LNCaP clone FGC (cell line): Measurements from ENCODE around the gene CCL4.
"Not testable (repeated sequence)": the region's sequence is repeated elsewhere in the genome, so short reads cannot be mapped to it uniquely, and the experiment has no call there.

Experiments
- DNase-seq: peaks from one replicate; pipeline ENCODE4 v3.0.0-alpha.2; 2011; ENCODE audit warnings: low read depth
- H3K4me3 ChIP-seq: 2 replicates; pipeline ENCODE4 v1.5.1; 2011; ENCODE audit warnings: mild to moderate bottlenecking, low read depth, low read length, control low read depth
- CTCF ChIP-seq: IDR thresholded peaks from 2 replicates; pipeline ENCODE4 v1.5.1; 2012; ENCODE audit warnings: mild to moderate bottlenecking; ENCODE audit not compliant: control insufficient read depth, insufficient read depth; ENCODE audit errors: extremely low read depth

The CCL4 gene

DNA sequence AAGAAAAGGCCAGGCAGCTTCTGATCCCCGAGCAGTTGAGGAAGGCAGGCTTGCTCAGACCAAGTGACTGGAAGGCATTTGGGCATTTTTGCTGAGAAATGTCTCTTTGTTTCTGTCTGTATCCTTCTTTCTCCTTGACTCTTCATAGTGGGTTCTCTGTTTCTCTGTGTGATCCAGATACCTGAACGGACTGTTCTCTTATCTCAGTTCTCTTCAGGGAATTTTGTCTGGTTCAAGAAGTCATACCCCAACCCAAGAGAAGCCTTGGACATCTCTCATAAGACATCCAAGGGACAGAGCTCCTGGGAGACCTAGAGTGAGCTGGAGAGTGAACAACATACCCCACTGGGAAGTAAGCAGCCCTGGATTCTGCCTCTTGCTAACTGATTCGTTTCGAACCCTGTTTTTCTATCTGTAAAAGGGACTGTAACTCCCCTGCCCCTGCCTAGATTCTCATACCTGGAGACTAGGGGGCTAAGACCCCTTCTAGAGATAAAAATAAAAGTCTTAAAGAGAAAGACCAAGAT, 14.2 kb upstream of the CCL4 start:
- TF ChIP-seq CTCF = no peak
- H3K4me3 ChIP-seq = no peak overlapping the region
- DNase-seq = no peak

DNA sequence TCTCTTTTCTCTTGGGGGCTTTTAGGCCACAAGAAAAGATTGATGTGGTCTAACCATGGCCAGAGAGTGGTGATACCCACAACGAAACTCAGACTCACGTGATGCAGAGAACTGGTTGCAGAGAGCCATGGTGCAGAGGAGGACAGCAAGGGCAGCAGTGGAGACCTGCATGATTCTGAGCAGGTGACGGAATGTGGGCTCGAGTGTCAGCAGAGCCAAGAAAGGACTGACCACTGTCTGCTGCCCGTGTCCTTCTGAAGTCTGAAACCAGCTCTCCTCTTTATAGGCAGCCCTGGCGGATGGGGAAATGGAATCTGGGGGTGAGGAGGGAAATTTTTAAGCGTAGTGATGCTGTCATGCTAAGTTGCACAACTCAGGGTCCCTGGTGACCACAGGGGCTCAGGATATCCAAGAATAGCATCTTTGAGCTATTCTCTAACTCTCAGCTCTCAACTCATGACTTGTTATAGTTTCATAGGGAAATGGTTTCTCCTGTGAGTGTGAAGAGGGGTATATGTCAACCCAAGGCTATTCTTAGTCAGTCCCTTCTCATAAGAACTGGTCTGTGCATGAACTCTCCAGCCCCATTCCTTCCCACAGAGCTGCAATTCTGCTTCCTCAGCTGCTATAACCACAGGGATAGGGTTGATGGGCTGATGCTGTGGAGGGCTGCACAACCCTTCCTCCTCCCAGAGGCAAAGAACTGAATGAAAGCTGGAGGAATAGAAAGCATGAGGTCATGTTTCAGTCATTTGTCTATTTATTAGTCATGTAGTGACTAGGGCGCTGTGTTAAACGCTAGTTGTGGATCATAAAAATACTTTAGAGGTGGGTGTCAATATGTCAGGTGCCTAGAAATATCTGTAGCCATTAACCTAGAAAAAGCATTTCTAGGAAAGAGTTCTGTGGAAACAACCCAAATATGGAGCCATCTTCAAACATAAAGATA, 13.5 kb upstream of the CCL4 start, which contains the start of gene CCL3:
Gene CCL3, minus strand, starts transcription at position 256 of the 949 bp plus-strand sequence. Its CDS starts 85 bp downstream, at position 171.
- TF ChIP-seq CTCF = no peak
- no peak for DNase-seq
- H3K4me3 ChIP-seq = no peak within 1 kb of the TSS

GRCh38 chr17:36092230-36092629, 11.4 kb upstream of the CCL4 start:
- no peak overlapping the region for H3K4me3 ChIP-seq
- DNase-seq = no peak
- TF ChIP-seq CTCF = no peak

- DNase-seq, H3K4me3 ChIP-seq: not testable (repeated sequence)
These were observed 10.9 kb upstream of the CCL4 start for GRCh38 chr17:36092715-36093114.

- H3K4me3 ChIP-seq = no peak overlapping the region
- no peak for DNase-seq
- TF ChIP-seq CTCF = no peak
These were observed 9.4 kb upstream of the CCL4 start for GRCh38 chr17:36094232-36094631.

DNA sequence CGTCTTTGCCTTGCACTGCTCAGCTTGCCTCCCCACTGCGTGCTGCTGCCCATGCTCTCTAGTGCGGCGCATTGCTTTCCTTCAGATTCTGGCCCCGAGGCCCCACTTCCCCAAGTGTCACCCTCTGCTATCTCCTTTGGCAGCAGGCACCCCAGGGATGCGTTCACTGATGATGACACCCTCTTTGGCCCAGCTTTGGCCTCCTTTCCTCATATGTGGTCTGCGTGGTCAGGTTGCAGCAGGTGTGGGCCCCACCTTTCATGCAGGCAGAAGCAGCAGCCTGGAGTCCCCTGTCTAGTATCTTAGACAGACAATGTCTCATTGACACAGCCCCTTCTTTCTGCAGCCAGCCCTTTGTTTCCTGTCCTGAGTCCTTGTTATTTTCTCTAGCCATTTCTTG, 8.9 kb upstream of the CCL4 start:
- no peak for DNase-seq
- no peak for TF ChIP-seq CTCF
- no peak overlapping the region for H3K4me3 ChIP-seq

GRCh38 chr17:36095992-36096391, 7.6 kb upstream of the CCL4 start:
- peak; percentile 31 for DNase-seq
- TF ChIP-seq CTCF = no peak
- H3K4me3 ChIP-seq = no peak overlapping the region

- not testable (repeated sequence) for H3K4me3 ChIP-seq, DNase-seq
These were observed 4.6 kb upstream of the CCL4 start for GRCh38 chr17:36099004-36099403.

GRCh38 chr17:36104246-36104645, 619 bp downstream of the CCL4 start:
- not testable (repeated sequence) for H3K4me3 ChIP-seq, DNase-seq
